Endodermal cell (in vitro differentiated cells): ENCODE results near the gene BMP2K. TPM values are rescaled to one million over a fixed set of nuclear protein-coding genes. Genes with fewer than 3 reads are reported as not detected.

Source experiments
- DNase-seq: peaks from one replicate; pipeline ENCODE4 v3.0.0-alpha.2; 2017
- H3K27ac ChIP-seq: 2 replicates; pipeline ENCODE4 v1.5.1; 2013; ENCODE audit warnings: mild to moderate bottlenecking, low read depth, low read length, moderate library complexity
- H3K27me3 ChIP-seq: 2 replicates; pipeline ENCODE4 v1.6.1; 2013; ENCODE audit warnings: mild to moderate bottlenecking, low read length, moderate library complexity; ENCODE audit not compliant: insufficient read depth, control insufficient read depth, poor library complexity, severe bottlenecking
- H3K36me3 ChIP-seq: 2 replicates; pipeline ENCODE4 v1.7.0; 2013; ENCODE audit warnings: mild to moderate bottlenecking, low read length, moderate library complexity; ENCODE audit not compliant: control insufficient read depth, insufficient read depth
- H3K4me1 ChIP-seq: one replicate; pipeline ENCODE4 v1.7.0; 2013; ENCODE audit warnings: low read length; ENCODE audit not compliant: control insufficient read depth, insufficient read depth
- H3K4me3 ChIP-seq: 2 replicates; pipeline ENCODE4 v1.5.1; 2013; ENCODE audit warnings: mild to moderate bottlenecking, low read length, moderate library complexity
- H3K9ac ChIP-seq: 2 replicates; pipeline ENCODE4 v1.6.1; 2013; ENCODE audit warnings: mild to moderate bottlenecking, low read length, moderate library complexity; ENCODE audit not compliant: poor library complexity, severe bottlenecking; ENCODE audit errors: extremely low read depth
- H3K9me3 ChIP-seq: 2 replicates; pipeline ENCODE4 v1.6.1; 2013; ENCODE audit warnings: mild to moderate bottlenecking, low read length, moderate library complexity; ENCODE audit not compliant: control insufficient read depth
- H3K27ac Mint-ChIP-seq: 2 replicates; pipeline ENCODE4 v1.8.0; 2020; ENCODE audit warnings: mixed read lengths
- H3K27me3 Mint-ChIP-seq: 2 replicates; pipeline ENCODE4 v1.8.0; 2021; ENCODE audit warnings: mild to moderate bottlenecking, mixed read lengths; ENCODE audit not compliant: insufficient read depth
- H3K36me3 Mint-ChIP-seq: 2 replicates; pipeline ENCODE4 v1.8.0; 2020; ENCODE audit warnings: low read depth, mixed read lengths
- H3K4me1 Mint-ChIP-seq: 2 replicates; pipeline ENCODE4 v1.8.0; 2020; ENCODE audit warnings: mixed read lengths
- H3K4me3 Mint-ChIP-seq: 2 replicates; pipeline ENCODE4 v1.8.0; 2020; ENCODE audit warnings: mild to moderate bottlenecking, moderate library complexity, mixed read lengths
- H3K9me3 Mint-ChIP-seq: 2 replicates; pipeline ENCODE4 v1.8.0; 2020; ENCODE audit warnings: mild to moderate bottlenecking, mixed read lengths
- CTCF ChIP-seq: fragments of 200-600 bp; sonication (generic); conservative IDR thresholded peaks from 2 replicates; pipeline ENCODE4 v1.5.0; 2021; ENCODE audit warnings: antibody characterized with exemption, mild to moderate bottlenecking
- WGBS, 2 experiments: methylation state at CpG; one replicate each; pipeline versions ENCODE4 v1.1.5 to v1.1.7; 2013; ENCODE audit warnings: missing lambda C conversion rate in 2 of 2, mixed read lengths in 1 of 2; ENCODE audit not compliant: insufficient coverage in 1 of 2, insufficient read length in 1 of 2; 5-methylcytosine and 5-hydroxymethylcytosine counted together
- microRNA-seq: library from miRNA; unstranded; fragments of <30 nt; microRNA quantifications from one replicate; pipeline ENCODE4 v1.2.0, GENCODE V29; 2020; ENCODE audit warnings: borderline microRNAs expressed
- total RNA-seq, 2 donors: library from RNA; stranded (reverse); fragmentation: NEBNext Ultra II Directional in 1 of 2; extraction: Animal tissue kit (Norgen Biotek cat#: 25700) in 1 of 2; gene quantifications; 2 replicates in 1 of 2; 3 replicates in 1 of 2; pipeline ENCODE4 v1.2.1, GENCODE V29; 2021

The BMP2K gene
- total RNA-seq, 2 donors from 2014 or later: 39.4 to 49.1 TPM

- Mint-ChIP-seq H3K4me1 (no peaks in the 10 kb centered on the region), H3K27ac (no peak overlapping the region), H3K9me3 (no peaks in the 10 kb centered on the region), H3K36me3 (no peaks in the 10 kb centered on the region), H3K27me3 (no peaks in the 10 kb centered on the region), H3K4me3 (no peak overlapping the region)
- H3K27ac ChIP-seq: no peak overlapping the region
- H3K9ac ChIP-seq: no peak overlapping the region
- no peaks in the 10 kb centered on the region for H3K9me3 ChIP-seq
- no peaks in the 10 kb centered on the region for H3K4me1 ChIP-seq
- DNase-seq: no peak
- no peaks in the 10 kb centered on the region for H3K36me3 ChIP-seq
- H3K4me3 ChIP-seq: no peak overlapping the region
- no peaks in the 10 kb centered on the region for H3K27me3 ChIP-seq
- 82% methylated on average over 3 of the region's 3 CpGs; no CpG with 5 or more reads in 1 of the 2 experiments for WGBS, 2 experiments
- no peak for TF ChIP-seq CTCF
These were observed 184.8 kb downstream of the BMP2K start for GRCh38 chr4:78960926-78961325.

Small RNA genes lying within 50 kb of the gene (microRNA-seq; reads per million reads assigned to microRNA genes)
- gene MIR5096: not detected

Other genes starting within 250 kb of the BMP2K start
- 10 to 100 TPM; 25.5 to 43.9 TPM for gene ANXA3, start 224.6 kb upstream of the BMP2K start, total RNA-seq
- 10 to 100 TPM; 31.2 to 37.3 TPM for gene PAQR3, start 163.1 kb downstream of the BMP2K start, total RNA-seq